Measurements from ENCODE around the gene ABLIM1. TPM values are rescaled to one million over a fixed set of nuclear protein-coding genes. Genes with fewer than 3 reads are reported as not detected.

The ABLIM1 gene
- total and polyA plus RNA-seq, 10 of the 15 experiments (the other 5 are each of a cell fraction or from before 2014, with no cell fraction given) = 14.2 to 50.5 (median 28.1) TPM

DNA sequence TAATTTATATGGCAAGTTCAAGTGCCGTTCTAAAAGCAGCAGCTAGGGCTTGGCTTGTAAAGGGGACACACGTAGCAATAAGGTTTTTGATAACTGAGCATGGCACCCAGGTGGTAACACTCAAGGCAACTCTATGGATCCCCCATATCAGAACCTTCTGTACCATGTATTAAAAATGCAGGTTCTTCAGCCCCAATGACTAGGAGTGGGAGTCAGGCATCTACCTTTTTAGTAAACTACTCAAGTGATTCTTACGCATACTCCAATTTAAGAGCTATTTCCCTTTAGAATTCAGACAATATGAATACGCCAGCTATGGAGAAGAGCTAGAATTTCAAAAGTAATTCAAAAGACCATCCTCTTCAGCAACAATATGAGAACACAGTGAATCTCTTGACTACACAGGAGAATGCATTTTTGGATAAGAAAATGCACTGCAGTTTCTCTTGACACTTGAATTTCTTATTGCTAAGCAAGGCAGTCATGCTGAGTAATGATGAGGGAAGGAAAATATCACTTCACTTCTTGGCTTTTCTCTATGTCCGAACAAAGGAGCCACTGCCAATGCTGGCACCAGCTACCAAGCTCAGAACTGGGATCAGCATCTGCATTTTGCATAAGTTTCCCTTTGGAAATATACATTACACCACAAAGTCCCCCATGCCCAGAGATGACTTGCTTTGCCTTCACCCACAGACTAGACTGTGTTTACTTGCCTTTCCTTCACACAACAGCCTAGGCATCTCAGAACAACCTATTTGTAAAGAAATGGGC, 53.5 kb downstream of the ABLIM1 start:
- Histone ChIP-seq H4K20me1 (ENCODE audit: control insufficient read depth, insufficient read depth) (no peaks in the 10 kb centered on the region), H3K36me3 (ENCODE audit: control insufficient read depth in 2 of 2, insufficient read depth in 2 of 2, low read length in 1 of 2) (no peaks in the 10 kb centered on the region), H2AFZ (ENCODE audit: control insufficient read depth, low read depth, low read length) (no peak overlapping the region), H3K4me1 (ENCODE audit: control insufficient read depth, insufficient read depth, low read length) (no peaks in the 10 kb centered on the region), H3K9me3 (replicated peaks; ENCODE audit: control insufficient read depth, insufficient read depth, low read length) (no peaks in the 10 kb centered on the region), H3K27me3 (replicated peaks in 1 of 2; ENCODE audit: control insufficient read depth in 2 of 2, insufficient read depth in 2 of 2, low read length in 1 of 2) (no peaks in the 10 kb centered on the region; a peak in 1 of 4 replicates), H3K79me2 (ENCODE audit: control insufficient read depth, insufficient read depth, low read length) (no peaks in the 10 kb centered on the region), H3K4me2 (ENCODE audit: control insufficient read depth, insufficient read depth) (no peak overlapping the region), H3K27ac (ENCODE audit: control insufficient read depth, insufficient read depth) (no peak overlapping the region), H3K9ac (ENCODE audit: control insufficient read depth, insufficient read depth, low read length) (no peak overlapping the region), H3K4me3 (no peak overlapping the region)
- ATAC-seq = no peak
- ChIA-PET RAD21 (ENCODE audit: unreplicated experiment) (no interaction called here), SMC1A (ENCODE audit: uncharacterized antibody, unreplicated experiment) (interaction anchor here (1.0 kb wide), 1 partner anchor 9 kb away, joined by 3 read pairs; no protein-coding TSS in a partner anchor), CTCF (interaction anchor here (1.4 kb wide), 1 partner anchor 44 kb away, joined by 3 read pairs; no protein-coding TSS in a partner anchor), POLR2A (interaction anchor here (0.6 kb wide), 1 partner anchor 242 kb away, joined by 3 read pairs; no protein-coding TSS in a partner anchor)
- no TSS peak for BruUV-seq (replicated peaks)
- FAIRE-seq = no peak
- no peak for TF ChIP-seq NR2C1 (IDR thresholded peaks at IDR 0.05)
- TF ChIP-seq KAT2A (conservative IDR thresholded peaks at IDR 0.05; ENCODE audit: control insufficient read depth, low read depth, low read length) = no peak
- no peak for TF ChIP-seq ATF2 (IDR thresholded peaks at IDR 0.05; ENCODE audit: low read length)
- no peak for TF ChIP-seq SMAD5 (IDR thresholded peaks at IDR 0.05; ENCODE audit: low read depth)
- TF ChIP-seq RELA (IDR thresholded peaks at IDR 0.05; ENCODE audit: borderline replicate concordance, partially characterized antibody) = no peak
- TF ChIP-seq POLR2A (IDR thresholded peaks at IDR 0.05; ENCODE audit: low read depth, low read length) = no peak
- TF ChIP-seq STAT3 (IDR thresholded peaks at IDR 0.05; ENCODE audit: low read depth, low read length) = no peak
- no peak for TF ChIP-seq MXI1 (IDR thresholded peaks at IDR 0.05; ENCODE audit: low read depth, low read length)
- TF ChIP-seq, protein P1, sequence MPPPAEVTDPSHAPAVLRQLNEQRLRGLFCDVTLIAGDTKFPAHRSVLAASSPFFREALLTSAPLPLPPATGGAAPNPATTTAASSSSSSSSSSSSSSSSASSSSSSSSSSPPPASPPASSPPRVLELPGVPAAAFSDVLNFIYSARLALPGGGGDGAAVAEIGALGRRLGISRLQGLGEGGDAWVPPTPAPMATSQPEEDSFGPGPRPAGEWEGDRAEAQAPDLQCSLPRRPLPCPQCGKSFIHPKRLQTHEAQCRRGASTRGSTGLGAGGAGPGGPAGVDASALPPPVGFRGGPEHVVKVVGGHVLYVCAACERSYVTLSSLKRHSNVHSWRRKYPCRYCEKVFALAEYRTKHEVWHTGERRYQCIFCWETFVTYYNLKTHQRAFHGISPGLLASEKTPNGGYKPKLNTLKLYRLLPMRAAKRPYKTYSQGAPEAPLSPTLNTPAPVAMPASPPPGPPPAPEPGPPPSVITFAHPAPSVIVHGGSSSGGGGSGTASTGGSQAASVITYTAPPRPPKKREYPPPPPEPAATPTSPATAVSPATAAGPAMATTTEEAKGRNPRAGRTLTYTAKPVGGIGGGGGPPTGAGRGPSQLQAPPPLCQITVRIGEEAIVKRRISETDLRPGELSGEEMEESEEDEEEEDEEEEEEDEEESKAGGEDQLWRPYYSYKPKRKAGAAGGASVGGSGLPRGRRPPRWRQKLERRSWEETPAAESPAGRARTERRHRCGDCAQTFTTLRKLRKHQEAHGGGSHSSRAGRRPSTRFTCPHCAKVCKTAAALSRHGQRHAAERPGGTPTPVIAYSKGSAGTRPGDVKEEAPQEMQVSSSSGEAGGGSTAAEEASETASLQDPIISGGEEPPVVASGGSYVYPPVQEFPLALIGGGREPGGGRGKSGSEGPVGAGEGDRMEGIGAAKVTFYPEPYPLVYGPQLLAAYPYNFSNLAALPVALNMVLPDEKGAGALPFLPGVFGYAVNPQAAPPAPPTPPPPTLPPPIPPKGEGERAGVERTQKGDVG (CRISPR knock-in tag; IDR thresholded peaks at IDR 0.05) = no peak
- TF ChIP-seq MYC (IDR thresholded peaks at IDR 0.05; ENCODE audit: insufficient read depth, insufficient read length, insufficient replicate concordance, low read length, severe bottlenecking) = no peak
- TF ChIP-seq E2F8 (IDR thresholded peaks at IDR 0.05; ENCODE audit: low read depth, partially characterized antibody) = no peak
- no peak for TF ChIP-seq NFYB (IDR thresholded peaks at IDR 0.05; ENCODE audit: insufficient read depth, low read depth, low read length)
- no peak for TF ChIP-seq ZNF207 (IDR thresholded peaks at IDR 0.05; ENCODE audit: borderline replicate concordance)
- no peak for TF ChIP-seq HCFC1 (IDR thresholded peaks at IDR 0.05; ENCODE audit: low read length)
- TF ChIP-seq BACH1 (IDR thresholded peaks at IDR 0.05; ENCODE audit: borderline replicate concordance) = no peak
- no peak for TF ChIP-seq FOS (IDR thresholded peaks at IDR 0.05; ENCODE audit: borderline replicate concordance, extremely low read depth, insufficient read length)
- no peak for TF ChIP-seq ZNF24 (IDR thresholded peaks at IDR 0.05)
- intact Hi-C loops (cut with micrococcal nuclease; ENCODE audit: unreplicated experiment) (no loop called here), in situ Hi-C loops (cut with MboI) (no loop called here)
- WGBS (ENCODE audit: insufficient coverage, insufficient replicate concordance, low lambda C conversion rate, missing lambda C conversion rate) = 43% methylated on average over 5 of the region's 5 CpGs
- no peak for DNase-seq (ENCODE audit: low read depth, low spot score)
